A549 (cell line): ENCODE data around the gene MSRB3. TPM values are rescaled to one million over a fixed set of nuclear protein-coding genes. Genes with fewer than 3 reads are reported as not detected.
A peak's percentile ranks its signal among the peaks of the same experiment; 100 is the strongest.

ENCODE experiments used
- ATAC-seq, 2 experiments: fragments of 200-7000 bp in 1 of 2; fragments of >200 bp in 1 of 2; cut with Nextera tagmentation in 1 of 2; cut with Tn5 transposase in 1 of 2; 3 replicates each; pipeline versions ENCODE4 v1.8.0 to v1.9.1; 2018 to 2020; ENCODE audit warnings: mild to moderate bottlenecking in 1 of 2, moderate library complexity in 1 of 2
- CTCF ChIA-PET: fragments of 300-600 bp; sonication (Branson Sonifier 250); formaldehyde crosslinking; extraction: SDS; loops from one replicate; lab custom pipeline; 2021; ENCODE audit warnings: antibody characterized with exemption, inconsistent platforms; lab: Yijun Ruan, JAX
- POLR2A ChIA-PET: fragments of 350-600 bp; formaldehyde crosslinking; extraction: SDS; loops from one replicate; lab custom pipeline; 2021; ENCODE audit warnings: antibody characterized with exemption, inconsistent platforms; lab: Yijun Ruan, JAX
- DNase-seq, 2 experiments: peaks; one replicate each; pipeline versions ENCODE4 v3.0.0 to v3.0.0-alpha.2; 2011 to 2016; ENCODE audit warnings: low read depth in 1 of 2, low spot score in 1 of 2
- FAIRE-seq: peaks from 2 replicates; lab custom pipeline; 2011; peaks lifted over from hg19 to GRCh38; lab: Jason Lieb, UNC
- H3K27ac ChIP-seq, 2 experiments: fragments of >200 bp; sonication (Bioruptor Twin); formaldehyde crosslinking; 3 replicates each; pipeline ENCODE4 v1.5.1; 2016 to 2017
- H3K4me1 ChIP-seq: fragments of >200 bp; sonication (Bioruptor Twin); formaldehyde crosslinking; 3 replicates; pipeline ENCODE4 v1.6.1; 2016
- H3K4me2 ChIP-seq: fragments of >200 bp; sonication (Bioruptor Twin); formaldehyde crosslinking; 3 replicates; pipeline ENCODE4 v1.6.1; 2016
- H3K4me3 ChIP-seq: fragments of >200 bp; sonication (Bioruptor Twin); formaldehyde crosslinking; 3 replicates; pipeline ENCODE4 v1.5.1; 2016
- H3K9me3 ChIP-seq: fragments of >200 bp; sonication (Bioruptor Twin); formaldehyde crosslinking; 3 replicates; pipeline ENCODE4 v1.6.1; 2016
- CBX2 ChIP-seq: fragments of 200-600 bp; sonication (generic); IDR thresholded peaks from 2 replicates; pipeline ENCODE4 v1.6.1; 2016; ENCODE audit warnings: low read depth, mild to moderate bottlenecking, borderline replicate concordance
- CBX8 ChIP-seq: fragments of 200-600 bp; sonication (generic); IDR thresholded peaks from 2 replicates; pipeline ENCODE4 v1.6.1; 2016
- CEBPB ChIP-seq, 2 experiments: fragments of >200 bp in 1 of 2; sonication (Bioruptor Twin) in 1 of 2; formaldehyde crosslinking in 1 of 2; IDR thresholded peaks; 2 replicates each; pipeline ENCODE4 v1.6.1; 2012 to 2016
- CHD2 ChIP-seq: fragments of 150-350 bp; IDR thresholded peaks from 2 replicates; pipeline ENCODE4 v1.6.1; 2014; ENCODE audit warnings: low read length; ENCODE audit not compliant: partially characterized antibody
- EHF ChIP-seq: fragments of 250-450 bp; sonication (Bioruptor Pico); IDR thresholded peaks from 2 replicates; pipeline ENCODE4 v1.5.0; 2020; ENCODE audit warnings: mild to moderate bottlenecking
- EHMT2 ChIP-seq: fragments of 200-600 bp; sonication (generic); IDR thresholded peaks from 2 replicates; pipeline ENCODE4 v1.6.1; 2016; ENCODE audit warnings: antibody characterized with exemption, low read depth, mild to moderate bottlenecking, moderate library complexity
- ESRRA ChIP-seq: fragments of 150-350 bp; IDR thresholded peaks from 2 replicates; pipeline ENCODE4 v1.6.1; 2014; ENCODE audit warnings: mild to moderate bottlenecking, low read length, borderline replicate concordance
- HDAC2 ChIP-seq: fragments of 200-600 bp; sonication (generic); IDR thresholded peaks from 2 replicates; pipeline ENCODE4 v1.6.1; 2016
- HOXB13 ChIP-seq: fragments of 250-450 bp; sonication (Bioruptor Pico); IDR thresholded peaks from 2 replicates; pipeline ENCODE4 v1.5.0; 2020; ENCODE audit warnings: low read depth, mild to moderate bottlenecking, moderate library complexity
- HOXB5 ChIP-seq: fragments of 250-450 bp; sonication (Bioruptor Pico); IDR thresholded peaks from 2 replicates; pipeline ENCODE4 v1.5.0; 2020; ENCODE audit warnings: mild to moderate bottlenecking, moderate library complexity
- JUN ChIP-seq, 2 experiments: fragments of >200 bp; sonication (Bioruptor Twin); formaldehyde crosslinking; IDR thresholded peaks; 2 replicates in 1 of 2; 3 replicates in 1 of 2; pipeline ENCODE4 v1.6.1; 2016 to 2017
- MAZ ChIP-seq: fragments of 150-350 bp; IDR thresholded peaks from 2 replicates; pipeline ENCODE4 v1.6.1; 2014; ENCODE audit warnings: antibody characterized with exemption, low read depth, low read length, borderline replicate concordance
- NPAS2 ChIP-seq: fragments of 250-450 bp; sonication (Bioruptor Pico); IDR thresholded peaks from 2 replicates; pipeline ENCODE4 v1.8.0; 2022; ENCODE audit warnings: mild to moderate bottlenecking, moderate library complexity, borderline replicate concordance
- NR3C1 ChIP-seq: fragments of >200 bp; sonication (Bioruptor Twin); formaldehyde crosslinking; IDR thresholded peaks from 3 replicates; pipeline ENCODE4 v1.6.1; 2017
- POLR2AphosphoS2 ChIP-seq: conservative IDR thresholded peaks from 2 replicates; pipeline ENCODE4 v1.6.1; 2012; ENCODE audit warnings: low read length, improper control_type of control experiment, inconsistent platforms
- RARB ChIP-seq: fragments of 250-450 bp; sonication (Bioruptor Pico); IDR thresholded peaks from 2 replicates; pipeline ENCODE4 v1.8.0; 2021; ENCODE audit warnings: mild to moderate bottlenecking, moderate library complexity
- RFX5 ChIP-seq: fragments of 450-650 bp; IDR thresholded peaks from 2 replicates; pipeline ENCODE4 v1.7.1; 2014; ENCODE audit warnings: antibody characterized with exemption, mild to moderate bottlenecking, moderate library complexity
- RNF2 ChIP-seq: fragments of 200-600 bp; sonication (generic); IDR thresholded peaks from 2 replicates; pipeline ENCODE4 v1.6.1; 2016; ENCODE audit warnings: low read depth, mild to moderate bottlenecking, antibody characterized with exemption, moderate library complexity, borderline replicate concordance
- TFCP2L1 ChIP-seq: fragments of 250-450 bp; sonication (Bioruptor Pico); IDR thresholded peaks from 2 replicates; pipeline ENCODE4 v1.5.0; 2021; ENCODE audit warnings: mild to moderate bottlenecking
- WGBS: methylation state at CpG from one replicate; pipeline ENCODE4 v1.1.6; 2017; ENCODE audit errors: missing lambda C conversion rate; 5-methylcytosine and 5-hydroxymethylcytosine counted together
- polyA plus RNA-seq, 4 experiments: library from polyadenylated mRNA; depleted of rRNA in 3 of 4; stranded (reverse); fragments of >200 nt; fragmentation: RNase III in 1 of 4; extraction: RNeasy Plus Mini Kit Qiagen cat#74134 plus additional on column Dnase treatment in 1 of 4; gene quantifications; 2 replicates in 3 of 4; 3 replicates in 1 of 4; pipeline ENCODE4 v1.2.3, GENCODE V29; 2011 to 2017
- TF ChIP-seq, protein P1 (sequence below): fragments of 450-650 bp; IDR thresholded peaks from 2 replicates; pipeline ENCODE4 v1.6.1; 2014; ENCODE audit warnings: antibody characterized with exemption
- TF ChIP-seq, protein P2 (sequence below): IDR thresholded peaks from 2 replicates; pipeline ENCODE4 v1.6.1; 2012
- TF ChIP-seq, protein P3 (sequence below): fragments of 150-350 bp; IDR thresholded peaks from 2 replicates; pipeline ENCODE4 v1.6.1; 2014; ENCODE audit warnings: low read depth, mild to moderate bottlenecking, low read length
- TF ChIP-seq, protein P4 (sequence below): fragments of >200 bp; sonication (Bioruptor Twin); formaldehyde crosslinking; IDR thresholded peaks from 2 replicates; pipeline ENCODE4 v1.6.1; 2016
- TF ChIP-seq, protein P5 (sequence below): fragments of 250-450 bp; sonication (Bioruptor Pico); IDR thresholded peaks from 2 replicates; pipeline ENCODE4 v1.5.0; 2021; ENCODE audit warnings: mild to moderate bottlenecking, moderate library complexity, borderline replicate concordance
- TF ChIP-seq, protein P6 (sequence below): fragments of >200 bp; sonication (Bioruptor Twin); formaldehyde crosslinking; IDR thresholded peaks from 3 replicates; pipeline ENCODE4 v1.5.1; 2016

The MSRB3 gene
- polyA plus RNA-seq, 2 of the 4 experiments (the other 2 are of a cell fraction): 25.2 to 46.1 TPM

DNA sequence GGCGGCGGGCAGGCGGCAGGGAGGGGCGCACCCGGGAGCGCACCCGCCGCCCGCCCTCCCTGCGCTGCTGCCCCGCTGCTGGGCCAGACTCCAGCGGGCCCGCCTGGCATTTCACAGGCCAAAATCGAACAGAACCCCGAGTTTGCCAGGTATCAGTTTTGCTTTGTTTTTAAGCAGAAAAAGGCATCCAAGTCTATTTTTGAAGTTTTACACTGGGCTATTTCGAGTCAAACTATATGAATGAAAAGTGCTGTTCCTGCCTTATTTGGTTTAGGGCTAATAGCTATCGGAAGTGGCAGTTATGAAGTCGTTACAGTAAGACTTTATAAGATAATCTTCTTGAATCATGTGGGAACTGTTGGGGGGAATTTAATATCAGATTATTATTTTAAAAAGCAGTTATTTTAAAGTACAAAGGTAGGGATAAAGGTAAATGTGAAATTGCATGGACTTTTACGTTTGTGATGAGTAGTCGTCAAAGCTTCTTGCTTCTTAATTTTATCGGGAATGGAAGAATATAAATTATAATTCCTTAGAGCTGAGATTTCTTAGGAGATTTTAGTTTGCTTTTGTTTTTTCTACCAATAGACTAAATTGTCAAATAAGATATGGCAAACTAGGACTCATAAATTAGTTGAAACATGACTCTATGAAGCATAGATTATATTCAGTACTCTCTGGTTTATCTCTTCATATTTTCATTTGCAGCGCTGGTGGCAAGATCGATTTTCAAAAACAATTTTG is 1.1 kb downstream of the MSRB3 start:
- CTCF ChIA-PET: interaction anchor here (0.6 to 0.8 kb wide), 2 partner anchors 21 to 33 kb away, joined by 3 to 4 read pairs; no protein-coding TSS in a partner anchor
- 32% methylated on average over 11 of the region's 23 CpGs for WGBS
- POLR2A ChIA-PET: no interaction called here
- DNase-seq (peak in 1 of 2 experiments; percentile 51), FAIRE-seq (no peak), ATAC-seq (peak in 1 of 2 experiments; percentile 86; a peak in 2 of 6 replicates)
- H3K9me3 ChIP-seq: no peaks in the 10 kb centered on the region
- no peak for TF ChIP-seq NPAS2 (CRISPR knock-in tag)
- TF ChIP-seq HDAC2: no peak
- TF ChIP-seq RNF2: no peak
- TF ChIP-seq CEBPB (IDR thresholded peaks at IDR 0.05): no peak
- TF ChIP-seq, protein P1, sequence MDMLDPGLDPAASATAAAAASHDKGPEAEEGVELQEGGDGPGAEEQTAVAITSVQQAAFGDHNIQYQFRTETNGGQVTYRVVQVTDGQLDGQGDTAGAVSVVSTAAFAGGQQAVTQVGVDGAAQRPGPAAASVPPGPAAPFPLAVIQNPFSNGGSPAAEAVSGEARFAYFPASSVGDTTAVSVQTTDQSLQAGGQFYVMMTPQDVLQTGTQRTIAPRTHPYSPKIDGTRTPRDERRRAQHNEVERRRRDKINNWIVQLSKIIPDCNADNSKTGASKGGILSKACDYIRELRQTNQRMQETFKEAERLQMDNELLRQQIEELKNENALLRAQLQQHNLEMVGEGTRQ: no peak
- no peak for TF ChIP-seq TFCP2L1 (CRISPR knock-in tag)
- no peak for TF ChIP-seq CBX2
- no peak for TF ChIP-seq ESRRA
- peak overlapping the region; percentile 89 for H3K4me3 ChIP-seq
- peak overlapping the region; percentile 89 to 91 for H3K27ac ChIP-seq
- H3K4me2 ChIP-seq: peak overlapping the region; percentile 87
- peaks cover 14% of the 10 kb centered on the region; the same call in 2 of the 3 replicates for H3K4me1 ChIP-seq

DNA sequence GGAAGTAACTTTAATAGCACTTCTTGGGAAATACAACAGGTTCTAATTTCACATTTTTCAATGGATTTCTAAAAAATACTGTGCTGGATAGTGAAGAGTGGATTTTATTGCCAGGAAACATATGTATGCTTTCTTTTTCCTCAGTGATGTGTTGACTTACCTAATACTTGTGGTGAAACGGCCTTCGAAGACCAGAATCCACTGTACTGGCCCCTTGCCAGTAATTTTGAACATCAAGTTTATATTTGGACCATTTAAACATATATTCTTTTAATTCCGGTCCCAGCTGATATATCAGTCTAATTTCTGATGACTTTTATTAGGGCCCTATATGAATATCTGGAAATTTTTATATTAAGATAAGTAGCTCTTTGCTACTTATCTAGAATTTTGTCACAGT is 1.8 kb downstream of the MSRB3 start:
- no peak for DNase-seq
- FAIRE-seq: no peak
- H3K4me2 ChIP-seq: peak overlapping the region; percentile 87
- WGBS: 74% methylated on average over 3 of the region's 3 CpGs
- TF ChIP-seq HOXB5 (CRISPR knock-in tag) (no peak), RARB (CRISPR knock-in tag) (no peak), EHMT2 (no peak), NR3C1 (no peak), CBX8 (no peak), ESRRA (no peak), RFX5 (no peak), HOXB13 (CRISPR knock-in tag) (no peak)
- TF ChIP-seq, protein P2, sequence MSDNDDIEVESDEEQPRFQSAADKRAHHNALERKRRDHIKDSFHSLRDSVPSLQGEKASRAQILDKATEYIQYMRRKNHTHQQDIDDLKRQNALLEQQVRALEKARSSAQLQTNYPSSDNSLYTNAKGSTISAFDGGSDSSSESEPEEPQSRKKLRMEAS: no peak
- TF ChIP-seq, protein P3, sequence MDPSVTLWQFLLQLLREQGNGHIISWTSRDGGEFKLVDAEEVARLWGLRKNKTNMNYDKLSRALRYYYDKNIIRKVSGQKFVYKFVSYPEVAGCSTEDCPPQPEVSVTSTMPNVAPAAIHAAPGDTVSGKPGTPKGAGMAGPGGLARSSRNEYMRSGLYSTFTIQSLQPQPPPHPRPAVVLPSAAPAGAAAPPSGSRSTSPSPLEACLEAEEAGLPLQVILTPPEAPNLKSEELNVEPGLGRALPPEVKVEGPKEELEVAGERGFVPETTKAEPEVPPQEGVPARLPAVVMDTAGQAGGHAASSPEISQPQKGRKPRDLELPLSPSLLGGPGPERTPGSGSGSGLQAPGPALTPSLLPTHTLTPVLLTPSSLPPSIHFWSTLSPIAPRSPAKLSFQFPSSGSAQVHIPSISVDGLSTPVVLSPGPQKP: no peak
- TF ChIP-seq, protein P4, sequence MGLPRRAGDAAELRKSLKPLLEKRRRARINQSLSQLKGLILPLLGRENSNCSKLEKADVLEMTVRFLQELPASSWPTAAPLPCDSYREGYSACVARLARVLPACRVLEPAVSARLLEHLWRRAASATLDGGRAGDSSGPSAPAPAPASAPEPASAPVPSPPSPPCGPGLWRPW: no peak
- no peak overlapping the region for H3K27ac ChIP-seq
- H3K4me1 ChIP-seq: peaks cover 14% of the 10 kb centered on the region; the same call in 2 of the 3 replicates
- ChIA-PET CTCF (interaction anchor here (1.5 kb wide), 1 partner anchor 32 kb away, joined by 4 read pairs; no protein-coding TSS in a partner anchor), POLR2A (no interaction called here)
- H3K9me3 ChIP-seq: no peaks in the 10 kb centered on the region
- no peak for ATAC-seq
- H3K4me3 ChIP-seq: no peak overlapping the region

DNA sequence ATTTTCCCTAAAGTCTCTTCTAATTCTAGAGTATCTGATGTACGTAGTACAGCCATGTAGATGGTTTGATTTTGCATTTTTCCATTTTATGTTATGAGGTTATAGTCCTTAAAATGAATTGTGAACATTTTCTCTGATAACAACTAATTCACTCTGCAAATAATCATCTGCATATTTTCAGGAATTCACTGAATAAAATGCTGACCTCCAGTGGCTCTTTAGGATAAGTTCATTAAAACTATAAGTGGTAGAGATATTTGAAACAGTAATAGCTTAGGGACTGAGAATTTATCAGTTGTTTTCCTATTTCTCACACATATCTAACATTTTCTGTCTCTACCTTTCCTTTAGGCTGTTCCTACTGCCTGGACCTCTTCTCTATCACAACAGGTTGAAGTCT is 4.4 kb downstream of the MSRB3 start:
- FAIRE-seq: no peak
- no peak for TF ChIP-seq CHD2
- TF ChIP-seq, protein P4: no peak
- no peak for TF ChIP-seq POLR2AphosphoS2
- TF ChIP-seq, protein P5, sequence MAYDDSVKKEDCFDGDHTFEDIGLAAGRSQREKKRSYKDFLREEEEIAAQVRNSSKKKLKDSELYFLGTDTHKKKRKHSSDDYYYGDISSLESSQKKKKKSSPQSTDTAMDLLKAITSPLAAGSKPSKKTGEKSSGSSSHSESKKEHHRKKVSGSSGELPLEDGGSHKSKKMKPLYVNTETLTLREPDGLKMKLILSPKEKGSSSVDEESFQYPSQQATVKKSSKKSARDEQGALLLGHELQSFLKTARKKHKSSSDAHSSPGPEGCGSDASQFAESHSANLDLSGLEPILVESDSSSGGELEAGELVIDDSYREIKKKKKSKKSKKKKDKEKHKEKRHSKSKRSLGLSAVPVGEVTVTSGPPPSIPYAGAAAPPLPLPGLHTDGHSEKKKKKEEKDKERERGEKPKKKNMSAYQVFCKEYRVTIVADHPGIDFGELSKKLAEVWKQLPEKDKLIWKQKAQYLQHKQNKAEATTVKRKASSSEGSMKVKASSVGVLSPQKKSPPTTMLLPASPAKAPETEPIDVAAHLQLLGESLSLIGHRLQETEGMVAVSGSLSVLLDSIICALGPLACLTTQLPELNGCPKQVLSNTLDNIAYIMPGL: no peak
- no peak for TF ChIP-seq EHMT2
- TF ChIP-seq NR3C1: no peak
- TF ChIP-seq, protein P6, sequence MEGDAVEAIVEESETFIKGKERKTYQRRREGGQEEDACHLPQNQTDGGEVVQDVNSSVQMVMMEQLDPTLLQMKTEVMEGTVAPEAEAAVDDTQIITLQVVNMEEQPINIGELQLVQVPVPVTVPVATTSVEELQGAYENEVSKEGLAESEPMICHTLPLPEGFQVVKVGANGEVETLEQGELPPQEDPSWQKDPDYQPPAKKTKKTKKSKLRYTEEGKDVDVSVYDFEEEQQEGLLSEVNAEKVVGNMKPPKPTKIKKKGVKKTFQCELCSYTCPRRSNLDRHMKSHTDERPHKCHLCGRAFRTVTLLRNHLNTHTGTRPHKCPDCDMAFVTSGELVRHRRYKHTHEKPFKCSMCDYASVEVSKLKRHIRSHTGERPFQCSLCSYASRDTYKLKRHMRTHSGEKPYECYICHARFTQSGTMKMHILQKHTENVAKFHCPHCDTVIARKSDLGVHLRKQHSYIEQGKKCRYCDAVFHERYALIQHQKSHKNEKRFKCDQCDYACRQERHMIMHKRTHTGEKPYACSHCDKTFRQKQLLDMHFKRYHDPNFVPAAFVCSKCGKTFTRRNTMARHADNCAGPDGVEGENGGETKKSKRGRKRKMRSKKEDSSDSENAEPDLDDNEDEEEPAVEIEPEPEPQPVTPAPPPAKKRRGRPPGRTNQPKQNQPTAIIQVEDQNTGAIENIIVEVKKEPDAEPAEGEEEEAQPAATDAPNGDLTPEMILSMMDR: no peak
- TF ChIP-seq JUN (IDR thresholded peaks at IDR 0.05): no peak
- no peak for TF ChIP-seq EHF (CRISPR knock-in tag)
- TF ChIP-seq MAZ: no peak

More for the DNA sequence above, 4.4 kb downstream of the MSRB3 start:
- H3K27ac ChIP-seq: no peak overlapping the region
- no peaks in the 10 kb centered on the region for H3K9me3 ChIP-seq
- ATAC-seq (no peak), DNase-seq (no peak)
- H3K4me1 ChIP-seq: peaks cover 14% of the 10 kb centered on the region; the same call in 2 of the 3 replicates
- no peak overlapping the region for H3K4me2 ChIP-seq
- ChIA-PET POLR2A (no interaction called here), CTCF (interaction anchor here (0.6 to 1.0 kb wide), 2 partner anchors 23 to 392 kb away, joined by 3 to 4 read pairs; no protein-coding TSS in a partner anchor)
- WGBS: 83% methylated on average over 1 of the region's 1 CpG
- no peak overlapping the region for H3K4me3 ChIP-seq
